Neural progenitor cell (in vitro differentiated cells): ENCODE results near the gene BTBD9. TPM values are rescaled to one million over a fixed set of nuclear protein-coding genes. Genes with fewer than 3 reads are reported as not detected.

ENCODE experiments used
- DNase-seq: peaks from one replicate; pipeline ENCODE4 v3.0.0-alpha.2; 2016; ENCODE audit warnings: low spot score
- H2AFZ ChIP-seq: fragments of 200-600 bp; sonication (generic); replicated peaks from 2 replicates; pipeline ENCODE4 v1.6.1; 2016; ENCODE audit warnings: antibody characterized with exemption
- H3F3A ChIP-seq: fragments of 200-600 bp; sonication (generic); 2 replicates; pipeline ENCODE4 v1.6.1; 2016; ENCODE audit warnings: antibody characterized with exemption, low read depth
- H3K27ac ChIP-seq: fragments of 200-600 bp; sonication (generic); 2 replicates; pipeline ENCODE4 v1.5.1; 2016; ENCODE audit warnings: mild to moderate bottlenecking
- H3K27me3 ChIP-seq: fragments of 200-600 bp; sonication (generic); 2 replicates; pipeline ENCODE4 v1.6.1; 2016; ENCODE audit warnings: mild to moderate bottlenecking, moderate library complexity
- H3K36me3 ChIP-seq: fragments of 200-600 bp; sonication (generic); 2 replicates; pipeline ENCODE4 v1.5.1; 2016
- H3K4me1 ChIP-seq: fragments of 200-600 bp; sonication (generic); 2 replicates; pipeline ENCODE4 v1.6.1; 2016; ENCODE audit warnings: mixed run types
- H3K4me2 ChIP-seq: fragments of 200-600 bp; sonication (generic); 2 replicates; pipeline ENCODE4 v1.6.1; 2016
- H3K4me3 ChIP-seq: fragments of 200-600 bp; sonication (generic); 2 replicates; pipeline ENCODE4 v1.5.1; 2016
- H3K79me2 ChIP-seq: fragments of 200-600 bp; sonication (generic); 2 replicates; pipeline ENCODE4 v1.6.1; 2016; ENCODE audit warnings: low read depth
- H3K9ac ChIP-seq: fragments of 200-600 bp; sonication (generic); 2 replicates; pipeline ENCODE4 v1.6.1; 2016
- H3K9me3 ChIP-seq: fragments of 200-600 bp; sonication (generic); 2 replicates; pipeline ENCODE4 v1.5.1; 2016; ENCODE audit warnings: low read depth
- H4K20me1 ChIP-seq: fragments of 200-600 bp; sonication (generic); 2 replicates; pipeline ENCODE4 v1.6.1; 2016; ENCODE audit warnings: low read depth
- H3K27ac Mint-ChIP-seq: 3 replicates; pipeline ENCODE4 v1.8.0; 2021; ENCODE audit warnings: mixed read lengths
- H3K27me3 Mint-ChIP-seq: 2 replicates; pipeline ENCODE4 v1.8.0; 2022; ENCODE audit warnings: low read depth, mild to moderate bottlenecking, inconsistent platforms, moderate library complexity, mixed read lengths; ENCODE audit not compliant: insufficient read depth
- H3K36me3 Mint-ChIP-seq: 3 replicates; pipeline ENCODE4 v1.8.0; 2021; ENCODE audit warnings: mixed read lengths
- H3K4me1 Mint-ChIP-seq: 3 replicates; pipeline ENCODE4 v1.8.0; 2021; ENCODE audit warnings: mixed read lengths
- H3K4me3 Mint-ChIP-seq: 3 replicates; pipeline ENCODE4 v1.8.0; 2021; ENCODE audit warnings: mild to moderate bottlenecking, moderate library complexity, mixed read lengths
- H3K9me3 Mint-ChIP-seq: 3 replicates; pipeline ENCODE4 v1.8.0; 2020; ENCODE audit warnings: mixed read lengths
- CTCF ChIP-seq: fragments of 200-600 bp; sonication (generic); IDR thresholded peaks from 2 replicates; pipeline ENCODE4 v1.5.1; 2017; ENCODE audit warnings: antibody characterized with exemption, mild to moderate bottlenecking
- EZH2 ChIP-seq: fragments of 200-600 bp; sonication (generic); IDR thresholded peaks from 2 replicates; pipeline ENCODE4 v1.6.1; 2017; ENCODE audit warnings: antibody characterized with exemption, mild to moderate bottlenecking, moderate library complexity
- EZH2phosphoT487 ChIP-seq: fragments of 200-600 bp; sonication (generic); IDR thresholded peaks from 2 replicates; pipeline ENCODE4 v1.6.1; 2017; ENCODE audit warnings: antibody characterized with exemption
- total RNA-seq: library from RNA; depleted of rRNA; stranded (reverse); fragments of >200 nt; gene quantifications from 2 replicates; pipeline ENCODE4 v1.2.3, GENCODE V29; 2015; ENCODE audit warnings: low replicate concordance

Gene BTBD9
- total RNA-seq, 1 donor from 2014 or later, result 16.9 TPM

DNA sequence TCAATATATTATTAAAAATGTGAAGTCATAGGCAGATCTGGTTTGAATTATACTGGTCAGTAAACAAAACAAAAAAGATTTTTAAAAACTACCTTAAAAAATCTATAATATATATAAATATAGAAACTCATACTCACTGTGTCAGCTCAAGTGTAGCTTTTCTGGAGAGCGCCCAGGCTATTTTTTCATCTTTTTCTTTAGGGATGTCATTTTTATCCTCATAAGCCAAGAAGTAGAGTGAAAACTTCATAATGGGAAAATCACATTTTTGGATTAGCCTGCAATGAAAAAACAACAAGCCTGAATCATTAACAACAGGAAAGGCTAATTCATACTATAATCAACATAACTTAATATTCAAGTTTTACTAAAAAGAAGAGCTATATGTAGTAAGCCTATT is 44.5 kb upstream of the BTBD9 start:
- Mint-ChIP-seq H3K9me3 (no peaks in the 10 kb centered on the region), H3K36me3 (peaks cover 25% of the 10 kb centered on the region), H3K27me3 (peaks cover 2% of the 10 kb centered on the region), H3K27ac (no peak overlapping the region), H3K4me3 (no peak overlapping the region), H3K4me1 (peaks cover 8% of the 10 kb centered on the region)
- no peak overlapping the region for H3K4me3 ChIP-seq
- no peak for TF ChIP-seq EZH2
- TF ChIP-seq EZH2phosphoT487, result no peak
- TF ChIP-seq CTCF, result no peak
- H3K27ac ChIP-seq, result no peak overlapping the region
- H3K4me1 ChIP-seq, result peaks cover 9% of the 10 kb centered on the region
- peaks cover 12% of the 10 kb centered on the region for H3F3A ChIP-seq
- H3K79me2 ChIP-seq, result peaks cover 52% of the 10 kb centered on the region
- H3K9ac ChIP-seq, result no peak overlapping the region
- H3K27me3 ChIP-seq, result no peaks in the 10 kb centered on the region
- H2AFZ ChIP-seq, result no peak overlapping the region
- DNase-seq, result no peak
- H3K9me3 ChIP-seq, result no peaks in the 10 kb centered on the region
- H4K20me1 ChIP-seq, result peaks cover 62% of the 10 kb centered on the region
- H3K4me2 ChIP-seq, result no peak overlapping the region
- H3K36me3 ChIP-seq, result peaks cover 25% of the 10 kb centered on the region

DNA sequence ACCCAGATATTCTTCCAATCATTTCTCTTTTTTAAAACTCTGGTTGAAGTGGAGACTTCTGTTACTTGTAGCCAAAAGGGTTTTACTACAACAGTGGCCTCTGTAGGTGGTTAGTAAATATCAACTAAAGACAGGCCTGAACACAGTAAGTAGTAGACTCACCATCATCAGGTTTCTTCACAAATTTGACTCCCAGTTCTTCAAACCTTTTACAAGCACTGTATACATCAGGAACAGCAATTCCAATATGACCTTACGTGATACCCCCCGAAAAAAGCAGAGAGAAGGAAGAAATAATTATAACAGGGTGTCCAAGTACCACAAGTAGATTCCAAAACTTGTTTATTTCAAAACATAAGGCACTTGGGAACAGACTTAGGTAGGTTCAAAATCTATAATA is 42.1 kb upstream of the BTBD9 start:
- Histone ChIP-seq H3K9ac (no peak overlapping the region), H3K9me3 (no peaks in the 10 kb centered on the region), H4K20me1 (peaks cover 48% of the 10 kb centered on the region), H3K4me1 (no peaks in the 10 kb centered on the region), H3K4me3 (no peak overlapping the region), H3K27me3 (no peaks in the 10 kb centered on the region), H2AFZ (no peak overlapping the region), H3K4me2 (no peak overlapping the region), H3K79me2 (peaks cover 29% of the 10 kb centered on the region), H3F3A (peaks cover 4% of the 10 kb centered on the region), H3K36me3 (peaks cover 28% of the 10 kb centered on the region), H3K27ac (no peak overlapping the region)
- Mint-ChIP-seq H3K4me3 (no peak overlapping the region), H3K36me3 (peaks cover 27% of the 10 kb centered on the region), H3K9me3 (no peaks in the 10 kb centered on the region), H3K27ac (no peak overlapping the region), H3K27me3 (peaks cover 2% of the 10 kb centered on the region), H3K4me1 (no peaks in the 10 kb centered on the region)
- DNase-seq, result no peak
- no peak for TF ChIP-seq EZH2phosphoT487
- no peak for TF ChIP-seq CTCF
- no peak for TF ChIP-seq EZH2

DNA sequence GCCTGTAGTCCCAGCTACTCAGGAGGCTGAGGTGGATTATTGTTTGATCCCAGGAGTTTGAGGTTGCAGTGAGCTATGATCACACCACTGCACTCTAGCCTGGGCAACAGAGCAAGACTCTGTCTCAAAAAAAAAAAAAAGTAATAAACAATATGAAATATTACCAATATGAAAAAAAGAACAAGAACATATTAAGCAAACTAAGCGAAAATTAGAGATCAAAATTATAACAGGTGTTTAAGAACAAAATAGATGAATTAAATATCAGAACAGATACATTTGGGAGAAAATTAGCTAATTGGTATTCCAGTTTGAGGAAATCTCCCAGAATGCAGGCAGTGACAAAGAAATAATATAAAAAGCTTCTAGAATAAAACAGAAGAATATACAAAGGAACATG is 39.9 kb upstream of the BTBD9 start:
- Mint-ChIP-seq H3K27ac (no peak overlapping the region), H3K4me3 (no peak overlapping the region), H3K36me3 (peaks cover 42% of the 10 kb centered on the region), H3K27me3 (peaks cover 2% of the 10 kb centered on the region), H3K9me3 (no peaks in the 10 kb centered on the region), H3K4me1 (no peaks in the 10 kb centered on the region)
- Histone ChIP-seq H3K27ac (no peak overlapping the region), H3K79me2 (peaks cover 8% of the 10 kb centered on the region), H4K20me1 (peaks cover 26% of the 10 kb centered on the region), H3K36me3 (peaks cover 32% of the 10 kb centered on the region), H3K4me1 (no peaks in the 10 kb centered on the region), H3F3A (peaks cover 18% of the 10 kb centered on the region), H3K27me3 (no peaks in the 10 kb centered on the region), H2AFZ (no peak overlapping the region), H3K9me3 (no peaks in the 10 kb centered on the region), H3K9ac (no peak overlapping the region), H3K4me2 (no peak overlapping the region), H3K4me3 (no peak overlapping the region)
- DNase-seq, result no peak
- TF ChIP-seq CTCF (no peak), EZH2phosphoT487 (no peak), EZH2 (no peak)
